Aorta (tissue), 5 donors: ENCODE results near the gene WDR20. TPM values are rescaled to one million over a fixed set of nuclear protein-coding genes. Genes with fewer than 3 reads are reported as not detected.
A peak's percentile ranks its signal among the peaks of the same experiment; 100 is the strongest.
"Not testable (repeated sequence)": the region's sequence is repeated elsewhere in the genome, so short reads cannot be mapped to it uniquely, and the experiment has no call there.

Experiments used
- ATAC-seq: fragments of 200-7000 bp; cut with Tn5 transposase; one replicate; pipeline ENCODE4 v1.9.1; 2022; ENCODE audit warnings: moderate library complexity; ENCODE audit not compliant: low FRiP score
- DNase-seq, 2 donors: peaks; one replicate each; pipeline ENCODE4 v3.0.0-alpha.2; 2020
- H3K27ac ChIP-seq, 2 donors: one replicate each; pipeline ENCODE4 v1.5.1; 2013; ENCODE audit warnings: low read length in 2 of 2, mild to moderate bottlenecking in 2 of 2, moderate library complexity in 2 of 2, control low read depth in 1 of 2, inconsistent platforms in 1 of 2, low read depth in 1 of 2
- H3K27me3 ChIP-seq, 2 donors: one replicate each; pipeline ENCODE4 v1.6.1; 2013; ENCODE audit warnings: control low read depth in 1 of 2, low read length in 1 of 2, mild to moderate bottlenecking in 1 of 2, moderate library complexity in 1 of 2; ENCODE audit not compliant: insufficient read depth in 2 of 2, control insufficient read depth in 1 of 2
- H3K36me3 ChIP-seq, 2 donors: one replicate each; pipeline ENCODE4 v1.6.1; 2013; ENCODE audit warnings: control low read depth in 1 of 2, low read length in 1 of 2, mild to moderate bottlenecking in 1 of 2; ENCODE audit not compliant: insufficient read depth in 2 of 2, control insufficient read depth in 1 of 2
- H3K4me1 ChIP-seq, 2 donors: one replicate each; pipeline ENCODE4 v1.6.1; 2013; ENCODE audit warnings: low read length in 2 of 2, control low read depth in 1 of 2, mild to moderate bottlenecking in 1 of 2, moderate library complexity in 1 of 2; ENCODE audit not compliant: insufficient read depth in 2 of 2, control insufficient read depth in 1 of 2
- H3K4me3 ChIP-seq, 2 donors: one replicate each; pipeline ENCODE4 v1.5.1; 2013; ENCODE audit warnings: low read length in 2 of 2, control low read depth in 1 of 2, mild to moderate bottlenecking in 1 of 2
- H3K9me3 ChIP-seq: one replicate; pipeline ENCODE4 v1.6.1; 2013; ENCODE audit warnings: mild to moderate bottlenecking, low read length; ENCODE audit not compliant: control insufficient read depth
- WGBS, 2 donors: extraction: QIAGEN DNeasy Blood & Tissue Kit; methylation state at CpG; one replicate each; pipeline ENCODE4 v1.1.7; 2013; 5-methylcytosine and 5-hydroxymethylcytosine counted together
- intact Hi-C, 2 donors: fragments of 100-400 bp; cut with DNase I; formaldehyde crosslinking; loops; one replicate each; pipeline versions ENCODE4 v1.14.2 to v1.15.0; 2022
- polyA plus RNA-seq, 2 donors: library from polyadenylated mRNA; stranded (reverse); fragments of 200-250 nt; gene quantifications; one replicate each; pipeline ENCODE4 v1.2.3, GENCODE V29; 2013
- total RNA-seq, 2 donors: library from RNA; stranded (reverse); fragmentation: NEBNext Ultra II Directional; extraction: Animal tissue kit (Norgen Biotek cat#: 25700); gene quantifications; one replicate each; pipeline ENCODE4 v1.2.1, GENCODE V29; 2021
- donor health status: healthy with polysubstance abuse.
- donor health status: Bipolar disorder and iron deficiency.
- donor health status: DM: no; HTN: no; CAD: no.
- donor health status: DM: no; HTN: no; CAD: no.
- donor health status: DM: yes; HTN: yes; CAD: no.

WDR20 gene
- total and polyA plus RNA-seq, 4 donors, result 6.6 to 35.0 (median 21.3) TPM

GRCh38 chr14:102239231-102239630 lies 99.5 kb downstream of the WDR20 start:
- H3K9me3 ChIP-seq, result no peaks in the 10 kb centered on the region
- ATAC-seq (no peak), DNase-seq (peak; percentile 4 to 13)
- intact Hi-C loops, result loop anchor here (5.0 to 10.0 kb wide), 2 partner anchors 73 to 276 kb away; no protein-coding TSS in a partner anchor
- WGBS, 2 donors, result 94 to 96% methylated on average over 4 of the region's 4 CpGs
- no peaks in the 10 kb centered on the region for H3K4me1 ChIP-seq
- no peak overlapping the region for H3K4me3 ChIP-seq
- no peaks in the 10 kb centered on the region for H3K27me3 ChIP-seq
- H3K36me3 ChIP-seq, result no peaks in the 10 kb centered on the region
- H3K27ac ChIP-seq, result no peak overlapping the region

GRCh38 chr14:102240481-102240880 lies 100.8 kb downstream of the WDR20 start:
- peak; percentile 2 to 33 for DNase-seq
- H3K27ac ChIP-seq, ATAC-seq, H3K9me3 ChIP-seq, H3K36me3 ChIP-seq, intact Hi-C loops, H3K4me3 ChIP-seq, H3K27me3 ChIP-seq, H3K4me1 ChIP-seq: not testable (repeated sequence)
- 95% methylated on average over 5 of the region's 5 CpGs for WGBS, 2 donors

GRCh38 chr14:102241147-102241546 lies 101.5 kb downstream of the WDR20 start:
- intact Hi-C loops, result no loop called here
- peak; percentile 4 to 7 for DNase-seq
- Histone ChIP-seq H3K9me3 (no peaks in the 10 kb centered on the region), H3K4me3 (no peak overlapping the region), H3K27ac (no peak overlapping the region), H3K4me1 (no peaks in the 10 kb centered on the region), H3K36me3 (no peaks in the 10 kb centered on the region), H3K27me3 (no peaks in the 10 kb centered on the region)
- 90 to 91% methylated on average over 4 of the region's 4 CpGs for WGBS, 2 donors
- no peak for ATAC-seq

GRCh38 chr14:102243795-102244194 lies 104.1 kb downstream of the WDR20 start:
- H3K4me1 ChIP-seq, H3K9me3 ChIP-seq, ATAC-seq, H3K27me3 ChIP-seq, H3K4me3 ChIP-seq, H3K27ac ChIP-seq, intact Hi-C loops, H3K36me3 ChIP-seq: not testable (repeated sequence)
- peak in 1 of 2 donors; percentile 1 for DNase-seq
- WGBS, 2 donors, result 96 to 100% methylated on average over 4 of the region's 4 CpGs

GRCh38 chr14:102246071-102246470 lies 106.4 kb downstream of the WDR20 start:
- intact Hi-C loops, result no loop called here
- DNase-seq, result no peak
- 87% methylated on average over 9 of the region's 9 CpGs for WGBS, 2 donors

GRCh38 chr14:102248121-102248520 lies 108.4 kb downstream of the WDR20 start:
- H3K4me3 ChIP-seq, result no peak overlapping the region
- no peak for DNase-seq
- intact Hi-C loops, result no loop called here
- no peak overlapping the region for H3K27ac ChIP-seq
- H3K9me3 ChIP-seq, result no peaks in the 10 kb centered on the region
- no peaks in the 10 kb centered on the region for H3K27me3 ChIP-seq
- H3K36me3 ChIP-seq, result no peaks in the 10 kb centered on the region
- H3K4me1 ChIP-seq, result no peaks in the 10 kb centered on the region
- ATAC-seq, result no peak
- 85 to 87% methylated on average over 8 of the region's 8 CpGs for WGBS, 2 donors

More at GRCh38 chr14:102246071-102246470, 106.4 kb downstream of the WDR20 start:
- Histone ChIP-seq H3K27me3 (no peaks in the 10 kb centered on the region), H3K36me3 (no peaks in the 10 kb centered on the region), H3K4me3 (no peak overlapping the region), H3K4me1 (no peaks in the 10 kb centered on the region), H3K9me3 (no peaks in the 10 kb centered on the region), H3K27ac (no peak overlapping the region)
- ATAC-seq, result no peak

- H3K4me3 ChIP-seq, result no peak overlapping the region
- H3K4me1 ChIP-seq, result no peaks in the 10 kb centered on the region
- H3K36me3 ChIP-seq, result no peaks in the 10 kb centered on the region
- no peak for ATAC-seq
- 88 to 89% methylated on average over 12 of the region's 12 CpGs for WGBS, 2 donors
- H3K27ac ChIP-seq, result no peak overlapping the region
- no peak for DNase-seq
- H3K9me3 ChIP-seq, result no peaks in the 10 kb centered on the region
- no peaks in the 10 kb centered on the region for H3K27me3 ChIP-seq
- intact Hi-C loops, result no loop called here
Observed at GRCh38 chr14:102249041-102249440, 109.3 kb downstream of the WDR20 start.

GRCh38 chr14:102249981-102250380 lies 110.3 kb downstream of the WDR20 start:
- no peaks in the 10 kb centered on the region for H3K36me3 ChIP-seq
- DNase-seq (no peak), ATAC-seq (no peak)
- H3K9me3 ChIP-seq, result no peaks in the 10 kb centered on the region
- no peaks in the 10 kb centered on the region for H3K4me1 ChIP-seq
- WGBS, 2 donors, result 95 to 100% methylated on average over 6 of the region's 6 CpGs
- no peak overlapping the region for H3K27ac ChIP-seq
- H3K27me3 ChIP-seq, result no peaks in the 10 kb centered on the region
- H3K4me3 ChIP-seq, result no peak overlapping the region
- intact Hi-C loops, result no loop called here

GRCh38 chr14:102250636-102251035 lies 110.9 kb downstream of the WDR20 start:
- Histone ChIP-seq H3K4me3 (no peak overlapping the region), H3K36me3 (no peaks in the 10 kb centered on the region), H3K9me3 (no peaks in the 10 kb centered on the region), H3K27me3 (no peaks in the 10 kb centered on the region), H3K27ac (no peak overlapping the region), H3K4me1 (no peaks in the 10 kb centered on the region)
- ATAC-seq (no peak), DNase-seq (no peak)
- 96 to 98% methylated on average over 15 of the region's 15 CpGs for WGBS, 2 donors
- intact Hi-C loops, result no loop called here
